LNCAP (cell line): Measurements from ENCODE around the gene FGF1.
A peak's percentile ranks its signal among the peaks of the same experiment; 100 is the strongest.

ENCODE experiments used
- CTCF ChIP-seq: fragments of 450-650 bp; IDR thresholded peaks from 2 replicates; pipeline ENCODE4 v1.5.1; 2017; ENCODE audit warnings: mild to moderate bottlenecking

Gene FGF1

DNA sequence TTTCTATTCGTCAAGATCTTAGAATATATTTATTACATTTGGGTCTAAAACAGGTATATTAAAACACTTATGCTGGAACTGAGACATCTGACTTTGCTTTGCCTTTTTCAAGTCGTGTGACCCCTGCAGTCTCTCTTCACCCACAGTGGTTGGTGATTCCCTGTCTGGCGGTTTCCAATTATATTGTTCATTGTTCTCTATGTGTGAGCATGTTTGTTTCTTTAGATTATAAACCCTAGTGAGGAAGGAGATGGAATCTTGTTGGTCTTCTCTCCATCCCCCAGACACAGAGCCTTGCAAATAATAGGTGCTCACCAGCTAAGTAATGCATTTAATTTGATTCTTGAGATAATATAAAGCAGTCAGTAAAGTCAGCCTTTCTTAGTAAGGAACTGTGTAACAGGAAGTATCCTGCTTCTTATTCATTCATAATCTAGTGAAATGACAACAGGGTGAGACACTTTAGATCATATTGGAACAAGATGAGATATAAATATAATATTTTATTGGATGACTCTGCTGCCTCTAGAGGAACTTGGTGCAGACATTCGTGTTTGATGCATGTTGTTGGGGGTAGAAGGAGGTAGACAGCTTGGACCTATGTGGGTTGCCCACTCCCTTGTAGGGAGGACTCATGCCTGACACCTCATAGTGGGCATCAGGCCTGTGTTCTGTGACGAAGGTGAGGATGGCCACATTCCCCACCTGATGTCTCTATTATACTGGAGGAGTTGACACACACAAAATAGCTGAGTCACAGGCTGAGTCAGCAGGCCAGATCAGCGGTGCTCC is 88.1 kb downstream of the FGF1 start:
- TF ChIP-seq CTCF: peak; percentile 16; the same call in 1 of the 2 replicates

GRCh38 chr5:142597025-142597424 is 88.9 kb downstream of the FGF1 start:
- no peak for TF ChIP-seq CTCF

DNA sequence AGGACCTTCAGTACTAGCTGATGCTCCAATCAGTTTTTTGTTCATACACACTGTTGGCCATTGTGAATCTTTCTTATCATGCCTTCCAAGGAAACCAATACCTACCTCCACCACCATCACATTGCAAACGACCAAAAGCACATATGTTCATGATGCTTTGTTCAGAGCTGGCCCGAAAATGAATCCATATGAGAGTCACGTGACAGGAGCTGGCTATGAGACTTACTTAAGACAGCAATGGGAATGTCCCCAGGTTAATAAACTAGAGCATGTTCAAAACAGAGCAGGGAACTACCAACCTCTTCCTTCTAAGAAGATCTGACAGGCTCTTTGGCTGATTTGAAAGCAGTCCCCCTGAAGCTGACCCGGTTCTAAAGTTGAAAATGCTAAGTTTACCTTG is 93.5 kb downstream of the FGF1 start:
- no peak for TF ChIP-seq CTCF

DNA sequence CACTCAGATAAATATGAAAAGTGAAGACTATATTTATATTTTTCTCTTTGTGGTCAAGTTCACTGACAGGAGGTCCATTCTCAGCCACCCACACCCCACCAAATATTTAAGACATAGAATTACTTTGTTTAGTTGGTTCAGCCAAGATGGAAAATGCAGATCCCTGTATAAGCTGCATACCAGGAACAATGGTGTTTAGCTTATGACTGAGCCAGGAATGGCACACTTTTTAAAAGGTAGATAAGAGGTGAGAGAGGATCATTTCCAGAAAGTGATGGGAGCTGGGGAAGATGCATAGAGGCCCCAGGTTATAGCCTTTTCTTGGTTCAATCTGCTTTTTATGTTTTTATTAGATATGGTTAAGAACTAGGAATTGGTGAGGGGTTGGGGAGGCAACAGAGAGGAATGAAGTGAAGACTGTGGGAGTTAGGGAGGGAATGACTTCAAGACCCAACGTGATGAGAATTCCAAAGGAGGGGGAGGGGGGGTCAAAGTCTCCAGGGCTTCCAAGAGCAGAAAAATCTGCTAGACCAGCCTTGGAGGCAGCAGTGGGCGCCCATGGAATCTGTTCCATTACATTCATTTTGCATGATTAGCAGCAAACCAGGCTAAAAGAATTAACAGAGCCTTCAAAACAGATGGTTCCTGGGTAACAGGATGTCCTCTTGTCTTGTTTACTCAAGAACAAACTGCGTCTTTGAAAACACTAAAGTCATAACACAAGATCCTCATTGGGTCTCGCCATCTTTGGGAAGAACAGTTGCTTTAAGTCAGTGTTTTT is 95.2 kb downstream of the FGF1 start:
- TF ChIP-seq CTCF: no peak

- no peak for TF ChIP-seq CTCF
These were observed 96.2 kb downstream of the FGF1 start for GRCh38 chr5:142589720-142590119.

DNA sequence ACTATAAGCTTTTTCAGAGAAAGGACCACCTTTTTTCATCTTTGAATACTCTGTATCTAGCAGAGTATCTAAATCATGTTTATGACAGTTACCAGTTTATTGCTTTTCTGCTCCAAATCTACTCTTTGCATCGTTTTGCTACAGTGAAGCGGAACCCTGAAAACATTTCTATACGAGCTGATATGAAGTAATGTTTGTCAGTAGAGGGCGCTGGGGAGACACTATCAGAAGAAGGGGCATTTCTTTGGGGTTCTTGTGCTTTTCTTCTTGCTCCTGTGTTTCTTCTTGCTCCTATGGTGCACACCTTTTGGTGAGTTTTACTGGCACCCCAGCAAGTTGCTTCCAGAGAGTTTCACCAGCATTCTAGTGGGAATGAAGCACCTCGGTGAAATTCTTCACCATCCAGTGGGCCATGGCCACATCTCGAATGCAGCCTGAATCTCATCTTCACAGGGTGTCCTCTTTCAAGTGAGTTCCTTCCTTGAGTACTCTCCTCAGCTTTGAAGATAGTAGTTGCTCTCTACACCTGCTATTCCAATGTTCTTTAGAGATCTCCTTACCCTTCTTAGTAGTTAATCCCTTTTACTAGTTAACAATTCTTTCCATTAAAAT is 98.4 kb downstream of the FGF1 start:
- TF ChIP-seq CTCF: peak; percentile 50; the same call in 1 of the 2 replicates

DNA sequence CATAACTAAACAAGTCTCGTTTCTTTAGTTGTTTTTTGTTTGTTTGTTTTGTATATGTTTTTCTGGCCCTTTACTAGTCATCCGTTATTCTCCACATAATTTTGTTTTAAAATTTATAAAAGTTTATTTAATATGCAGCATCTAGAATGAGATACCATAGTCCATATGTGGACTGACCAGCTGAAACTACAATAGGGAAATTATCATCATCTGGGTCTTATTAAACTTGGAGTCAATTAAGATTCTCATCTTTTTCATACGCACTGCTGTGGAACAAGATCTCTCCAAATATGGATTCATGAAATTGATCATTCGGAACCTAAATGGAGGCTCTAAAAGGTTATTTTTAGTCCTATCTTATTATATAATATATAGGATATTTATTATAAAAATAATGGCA is 99.3 kb downstream of the FGF1 start:
- no peak for TF ChIP-seq CTCF
